Measurements from ENCODE around the gene ITIH6.
"Not testable (repeated sequence)": the region's sequence is repeated elsewhere in the genome, so short reads cannot be mapped to it uniquely, and the experiment has no call there.

Gene ITIH6, protein sequence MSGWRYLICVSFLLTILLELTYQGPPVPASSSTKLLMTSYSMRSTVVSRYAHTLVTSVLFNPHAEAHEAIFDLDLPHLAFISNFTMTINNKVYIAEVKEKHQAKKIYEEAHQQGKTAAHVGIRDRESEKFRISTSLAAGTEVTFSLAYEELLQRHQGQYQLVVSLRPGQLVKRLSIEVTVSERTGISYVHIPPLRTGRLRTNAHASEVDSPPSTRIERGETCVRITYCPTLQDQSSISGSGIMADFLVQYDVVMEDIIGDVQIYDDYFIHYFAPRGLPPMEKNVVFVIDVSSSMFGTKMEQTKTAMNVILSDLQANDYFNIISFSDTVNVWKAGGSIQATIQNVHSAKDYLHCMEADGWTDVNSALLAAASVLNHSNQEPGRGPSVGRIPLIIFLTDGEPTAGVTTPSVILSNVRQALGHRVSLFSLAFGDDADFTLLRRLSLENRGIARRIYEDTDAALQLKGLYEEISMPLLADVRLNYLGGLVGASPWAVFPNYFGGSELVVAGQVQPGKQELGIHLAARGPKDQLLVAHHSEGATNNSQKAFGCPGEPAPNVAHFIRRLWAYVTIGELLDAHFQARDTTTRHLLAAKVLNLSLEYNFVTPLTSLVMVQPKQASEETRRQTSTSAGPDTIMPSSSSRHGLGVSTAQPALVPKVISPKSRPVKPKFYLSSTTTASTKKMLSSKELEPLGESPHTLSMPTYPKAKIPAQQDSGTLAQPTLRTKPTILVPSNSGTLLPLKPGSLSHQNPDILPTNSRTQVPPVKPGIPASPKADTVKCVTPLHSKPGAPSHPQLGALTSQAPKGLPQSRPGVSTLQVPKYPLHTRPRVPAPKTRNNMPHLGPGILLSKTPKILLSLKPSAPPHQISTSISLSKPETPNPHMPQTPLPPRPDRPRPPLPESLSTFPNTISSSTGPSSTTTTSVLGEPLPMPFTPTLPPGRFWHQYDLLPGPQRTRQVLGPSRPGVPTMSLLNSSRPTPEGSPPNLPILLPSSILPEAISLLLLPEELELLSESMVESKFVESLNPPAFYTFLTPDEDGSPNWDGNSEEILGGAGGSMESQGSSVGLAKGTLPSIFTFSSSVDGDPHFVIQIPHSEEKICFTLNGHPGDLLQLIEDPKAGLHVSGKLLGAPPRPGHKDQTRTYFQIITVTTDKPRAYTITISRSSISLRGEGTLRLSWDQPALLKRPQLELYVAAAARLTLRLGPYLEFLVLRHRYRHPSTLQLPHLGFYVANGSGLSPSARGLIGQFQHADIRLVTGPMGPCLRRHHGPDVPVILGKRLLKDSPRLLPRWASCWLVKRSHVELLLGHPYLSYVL

DNA sequence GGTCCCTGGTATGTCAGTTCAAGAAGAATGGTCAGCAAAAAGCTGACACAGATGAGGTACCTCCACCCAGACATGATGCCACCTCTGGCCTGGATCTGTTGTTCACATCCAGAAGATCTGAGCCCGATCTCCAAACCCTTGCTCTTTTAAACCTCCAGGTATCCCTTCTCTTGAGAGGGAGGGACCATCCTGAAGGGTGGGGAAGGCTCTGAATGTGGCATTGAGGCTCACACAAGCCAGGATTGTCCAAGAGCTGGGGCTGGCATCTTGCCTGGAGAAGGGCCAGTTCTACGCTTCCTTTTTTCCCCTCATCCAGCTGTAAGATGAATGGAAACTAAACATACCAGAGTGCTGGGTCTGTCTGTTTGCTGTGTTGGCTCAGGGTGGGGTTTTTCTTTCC, at the start of gene ITIH6:
Gene ITIH6, minus strand, starts transcription at position 119 of the 400 bp plus-strand sequence. Its CDS starts 45 bp downstream, at position 74.
- no peak for DNase-seq

DNA sequence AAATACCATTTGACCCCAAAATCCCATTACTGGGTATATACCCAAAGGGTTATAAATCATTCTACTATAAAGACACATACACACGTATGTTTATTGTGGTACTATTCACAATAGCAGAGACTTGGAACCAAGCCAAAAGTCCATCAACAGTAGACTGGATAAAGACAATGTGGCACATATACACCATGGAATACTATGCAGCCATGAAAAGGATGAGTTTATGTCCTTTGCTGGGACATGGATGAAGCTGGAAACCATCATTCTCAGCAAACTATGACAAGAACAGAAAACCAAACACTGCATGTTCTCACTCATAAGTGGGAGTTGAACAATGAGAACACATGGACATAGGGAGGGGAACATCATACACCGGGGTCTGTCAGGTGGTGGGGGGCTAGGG, 49.6 kb upstream of the ITIH6 start:
- not testable (repeated sequence) for DNase-seq

DNA sequence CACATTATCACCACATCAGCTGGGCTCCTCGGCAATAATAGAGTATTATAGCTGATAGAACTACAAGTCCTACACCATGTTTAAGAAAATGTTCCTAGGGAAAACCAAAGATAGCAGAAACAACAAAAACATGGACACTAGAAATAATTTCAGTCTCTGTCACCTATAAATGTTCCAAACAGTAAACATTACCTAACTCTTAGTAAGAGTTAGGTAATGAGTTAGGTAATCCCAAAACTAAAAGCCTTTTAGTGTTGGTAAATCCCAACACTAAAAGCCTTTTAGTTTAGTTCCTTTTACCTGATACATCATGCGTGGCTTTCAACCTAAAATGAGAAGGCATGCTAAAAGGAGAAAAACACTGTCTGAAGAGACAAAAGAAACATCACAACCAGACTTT, 45.0 kb upstream of the ITIH6 start:
- DNase-seq = no peak

DNA sequence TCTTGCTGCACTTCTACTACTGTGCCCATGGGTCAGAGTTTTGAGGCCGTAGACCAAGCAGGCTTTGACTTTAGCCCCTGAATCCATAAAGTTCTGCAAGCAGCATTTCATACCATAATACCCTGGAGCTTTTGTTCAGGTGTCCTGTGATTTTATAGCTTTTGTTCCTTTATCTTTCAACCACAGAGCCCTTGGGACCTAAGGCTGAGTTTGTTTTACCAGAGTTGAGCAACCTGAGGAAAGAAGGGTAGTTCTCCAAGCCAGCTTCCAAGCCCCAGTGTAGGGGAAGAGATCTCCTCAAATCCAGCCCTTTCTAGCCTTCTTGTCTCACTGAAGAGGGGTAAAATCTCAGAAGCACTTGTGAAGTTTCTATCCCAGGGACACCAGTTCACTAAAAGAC, 44.6 kb upstream of the ITIH6 start:
- DNase-seq = no peak

DNA sequence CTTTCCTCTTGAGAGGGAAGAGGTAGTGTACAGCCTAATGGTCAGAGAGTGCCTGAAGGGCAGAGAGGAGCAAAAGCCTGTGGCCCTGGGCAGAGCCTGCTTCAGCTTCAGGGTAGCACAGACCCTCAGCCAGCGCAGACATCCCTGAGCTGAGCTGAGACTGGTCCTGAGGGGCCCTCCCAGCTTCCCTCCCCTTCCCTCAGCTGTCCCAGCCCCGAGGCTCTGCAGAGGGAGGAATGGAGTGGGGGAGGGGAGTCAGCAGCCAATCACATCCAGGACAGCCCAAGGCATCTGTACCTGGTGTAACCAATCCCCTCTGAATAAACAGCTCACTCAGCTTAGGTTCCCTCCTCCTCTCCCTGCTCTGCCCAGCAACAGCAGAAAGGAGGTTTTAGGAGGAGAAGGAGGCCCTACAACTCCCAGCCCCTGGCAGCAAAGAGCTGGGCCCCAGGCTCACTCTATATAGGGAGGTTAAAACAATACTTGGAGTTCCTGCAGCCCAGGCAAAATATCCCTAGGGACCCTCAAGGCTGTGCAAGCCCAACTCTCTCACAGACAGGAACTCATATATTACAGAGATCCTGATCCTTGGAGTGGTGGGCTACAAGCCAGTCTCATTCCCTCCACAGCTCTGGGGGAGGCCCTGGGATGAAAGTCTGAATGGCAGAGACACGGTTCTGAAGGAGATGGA, 43.3 kb upstream of the ITIH6 start:
- not testable (repeated sequence) for DNase-seq

DNA sequence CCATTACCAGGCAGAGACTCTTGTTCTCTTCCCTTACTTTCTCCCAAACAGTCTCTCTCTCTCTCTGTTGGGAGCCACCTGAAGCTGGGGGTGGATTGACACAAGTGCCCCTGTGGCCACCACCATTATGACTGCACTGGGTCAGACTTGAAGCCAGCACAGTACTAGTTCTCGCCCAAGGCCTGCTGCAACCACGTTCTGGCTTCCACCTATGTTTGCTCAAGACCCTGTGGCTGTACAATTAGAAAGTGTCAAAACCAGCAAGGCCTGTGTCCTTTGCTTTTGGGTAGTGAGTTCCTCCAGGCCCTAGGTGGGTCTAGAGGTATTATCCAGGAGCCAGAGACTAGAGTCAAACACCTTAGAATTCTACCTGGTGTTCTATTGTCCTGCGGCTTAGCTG, 40.5 kb upstream of the ITIH6 start:
- no peak for DNase-seq

DNA sequence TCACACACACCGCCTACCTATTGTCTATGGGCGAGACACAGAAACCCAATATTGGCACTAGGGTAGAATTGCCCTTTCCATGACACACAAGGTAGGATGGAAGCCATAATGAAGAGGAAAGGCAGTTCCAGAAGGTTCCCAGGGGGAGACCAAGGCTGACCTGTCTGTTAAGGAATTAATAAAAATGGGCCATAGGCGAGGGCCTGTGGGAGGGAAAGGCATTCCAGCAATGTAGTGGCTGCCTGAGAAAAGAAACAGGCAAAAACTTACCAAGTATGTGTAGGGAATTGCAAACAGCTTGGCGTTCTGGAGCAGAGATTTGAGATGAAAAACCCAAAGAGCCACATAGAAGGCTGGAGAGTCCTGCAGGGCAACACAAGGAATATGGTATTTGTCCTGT, 28.5 kb upstream of the ITIH6 start:
- DNase-seq = no peak

DNA sequence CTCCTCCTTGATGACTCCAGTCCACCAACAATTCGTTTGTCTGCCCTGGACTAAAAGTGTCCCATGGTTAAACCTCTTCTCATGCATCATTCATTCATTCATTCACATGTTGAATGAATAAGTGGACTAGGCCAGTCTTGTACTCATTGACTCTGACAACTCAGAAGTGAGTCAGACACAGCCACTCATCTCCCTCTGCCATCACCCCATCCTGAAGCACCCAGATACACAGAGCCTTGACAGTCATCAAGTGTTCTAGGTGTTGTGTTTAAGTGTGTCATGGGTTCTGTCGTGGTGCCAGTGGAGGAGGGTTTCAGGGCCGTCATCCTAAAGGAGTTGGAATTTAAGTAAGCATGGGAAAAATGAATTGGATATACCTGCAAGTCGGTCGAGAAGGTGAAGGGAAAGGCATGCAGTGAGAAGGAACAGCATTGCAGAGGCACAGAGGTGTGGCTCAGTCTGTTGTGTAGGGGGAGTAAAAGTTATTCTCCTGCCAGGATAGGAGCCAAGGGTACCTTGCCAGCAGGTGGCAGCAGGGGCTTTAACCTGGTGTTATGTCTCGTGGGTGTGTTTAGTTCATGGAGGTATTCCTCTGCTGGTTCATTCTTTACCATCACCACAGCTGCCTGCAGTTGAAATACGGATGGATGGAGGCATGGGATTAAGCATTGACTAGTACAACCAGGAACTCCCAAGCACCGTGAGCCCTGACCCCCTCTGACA, 27.8 kb upstream of the ITIH6 start:
- DNase-seq = peak; percentile 20

DNA sequence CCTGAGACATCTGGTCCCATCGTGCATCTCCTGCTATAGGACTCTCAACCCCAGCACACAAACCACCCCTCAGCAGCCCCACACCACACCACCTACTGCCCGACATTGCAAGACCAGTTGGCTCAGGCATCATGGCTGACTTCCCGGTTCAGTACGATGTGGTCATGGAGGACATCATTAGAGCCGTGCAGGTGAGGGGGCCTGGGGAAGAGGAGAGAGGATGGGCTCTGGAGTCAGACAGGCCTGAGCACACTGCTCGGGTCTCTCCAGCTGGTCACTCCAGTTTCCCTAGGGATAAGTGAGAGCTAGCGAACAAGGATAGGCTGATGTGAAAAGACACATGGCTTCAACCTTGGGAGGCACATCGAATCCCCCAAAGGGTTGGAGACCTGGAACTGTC, 26.7 kb upstream of the ITIH6 start:
- DNase-seq = no peak

DNA sequence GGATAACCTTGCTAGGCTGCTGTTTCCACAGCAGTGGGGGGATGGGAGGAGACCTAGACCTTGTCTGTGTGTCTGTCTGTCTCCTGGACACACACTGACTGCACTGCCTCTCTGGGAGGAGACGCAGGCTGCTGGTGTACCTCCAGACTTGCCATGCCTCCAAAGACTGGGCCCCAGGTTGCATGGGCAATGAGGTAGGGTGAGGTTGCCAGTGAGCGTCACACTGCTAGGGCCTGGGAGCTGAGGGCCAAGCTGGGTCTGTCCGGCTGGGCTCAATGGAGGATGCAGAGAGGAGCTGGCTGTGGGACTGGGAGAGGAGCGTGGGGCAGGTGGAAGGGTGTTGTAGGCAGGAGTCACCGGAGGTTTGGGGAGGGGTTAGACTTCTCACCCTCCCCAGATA, 26.1 kb upstream of the ITIH6 start:
- DNase-seq = no peak

DNA sequence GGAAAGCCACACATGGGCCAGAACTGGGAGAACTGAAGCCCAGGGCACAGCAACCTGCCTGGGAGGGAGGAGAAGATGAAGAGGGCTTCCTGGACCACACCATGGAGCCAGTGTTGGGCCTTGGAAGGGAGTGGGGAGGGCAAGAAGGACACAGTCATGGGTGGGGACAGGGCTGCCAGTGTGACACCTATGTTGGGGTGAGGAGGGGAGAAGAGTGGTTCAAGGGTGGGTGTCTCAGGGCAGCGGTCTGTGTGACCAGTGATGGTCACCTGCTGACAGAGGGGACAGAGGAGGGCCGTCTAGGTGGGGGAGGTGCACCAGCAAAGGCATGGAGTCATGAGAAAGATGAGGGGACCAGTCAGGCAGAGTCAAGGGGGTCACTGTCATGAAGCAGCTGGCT, 23.3 kb upstream of the ITIH6 start:
- no peak for DNase-seq

DNA sequence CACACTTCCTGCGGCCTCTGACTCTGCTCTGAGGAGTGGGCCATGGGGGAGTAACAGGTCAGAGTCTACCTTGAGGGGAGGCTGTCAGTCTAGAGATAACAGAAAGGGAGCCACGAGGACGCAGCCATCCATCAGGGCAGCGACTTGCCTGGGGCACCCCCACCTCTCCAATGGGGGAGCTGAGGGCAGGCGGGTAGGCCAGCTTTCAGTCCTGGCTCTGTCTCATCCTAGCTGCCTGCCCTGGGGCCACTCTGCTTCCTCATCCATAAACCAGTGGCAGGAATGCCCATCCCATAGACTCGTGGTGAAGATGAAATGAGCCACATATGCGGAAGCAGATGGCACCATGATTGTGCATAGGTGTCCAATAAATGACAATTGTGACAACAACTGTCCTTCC, 22.7 kb upstream of the ITIH6 start:
- no peak for DNase-seq

DNA sequence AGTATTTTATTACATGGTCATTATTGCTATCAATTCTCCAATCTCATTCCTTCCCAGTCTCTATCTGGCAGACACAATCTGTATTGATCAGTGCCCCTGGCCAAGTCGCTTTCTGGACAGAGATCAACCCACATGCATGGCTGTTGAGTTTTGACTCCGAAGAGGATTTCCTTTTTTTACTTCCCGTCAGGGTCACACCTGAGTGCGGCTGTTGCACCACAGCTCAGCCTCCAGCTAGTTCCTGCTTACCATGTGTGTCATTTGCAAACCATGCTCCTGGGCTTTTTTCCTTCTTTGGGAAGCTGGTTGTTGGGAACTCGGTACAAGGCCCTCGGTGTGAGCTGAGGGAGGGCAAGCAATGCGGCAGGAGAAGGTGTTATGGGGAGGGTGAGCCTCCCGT, 21.1 kb upstream of the ITIH6 start:
- DNase-seq = no peak

DNA sequence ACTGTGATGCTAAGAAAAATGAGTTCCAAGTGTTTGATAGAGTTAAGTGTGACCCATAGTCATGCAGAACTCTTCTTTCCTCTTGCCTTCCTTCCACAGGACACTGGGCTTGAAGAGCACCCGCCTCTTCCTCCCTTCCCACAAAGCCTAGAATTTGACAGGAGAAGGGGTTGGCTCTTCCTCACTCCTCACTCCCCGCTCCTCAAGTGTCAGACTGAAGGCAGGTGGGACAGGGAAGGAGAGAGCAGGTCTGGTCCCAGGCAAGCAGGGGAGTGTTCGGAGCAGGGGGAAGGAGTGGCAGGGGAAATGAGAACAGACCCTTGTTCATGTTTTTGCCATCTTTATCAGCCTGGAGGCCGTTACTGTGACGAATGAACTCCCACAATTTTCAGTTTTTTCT, 20.2 kb upstream of the ITIH6 start:
- DNase-seq = no peak

DNA sequence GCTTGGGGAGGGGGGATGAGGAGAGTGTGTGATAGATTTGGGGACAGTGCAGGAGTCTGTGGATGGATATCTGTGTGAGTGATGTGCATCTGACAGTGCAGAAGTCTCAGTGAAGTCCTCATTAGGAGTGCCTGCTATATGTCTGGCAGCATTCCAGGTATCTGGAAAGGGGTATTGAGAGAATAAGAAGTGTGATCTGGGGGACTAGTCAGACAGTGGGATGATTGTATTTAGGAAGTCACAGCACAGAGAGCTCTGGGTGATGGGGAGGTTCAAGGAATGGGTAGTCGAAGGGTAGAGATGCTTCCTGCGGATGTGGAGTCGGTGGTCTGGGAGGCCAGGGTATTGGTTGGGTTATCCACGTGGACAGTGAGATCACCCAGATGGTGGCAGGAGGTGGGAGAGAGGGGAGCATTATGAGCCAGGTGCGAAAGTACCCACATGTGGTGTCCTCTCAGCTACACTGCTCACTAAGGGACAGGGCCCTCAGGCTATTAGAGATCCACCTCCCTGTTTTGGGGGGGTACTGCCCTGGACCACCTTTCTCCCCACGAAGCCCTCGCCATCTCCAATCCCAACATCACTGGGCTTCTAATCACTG, 19.3 kb upstream of the ITIH6 start:
- peak; percentile 8 for DNase-seq

DNA sequence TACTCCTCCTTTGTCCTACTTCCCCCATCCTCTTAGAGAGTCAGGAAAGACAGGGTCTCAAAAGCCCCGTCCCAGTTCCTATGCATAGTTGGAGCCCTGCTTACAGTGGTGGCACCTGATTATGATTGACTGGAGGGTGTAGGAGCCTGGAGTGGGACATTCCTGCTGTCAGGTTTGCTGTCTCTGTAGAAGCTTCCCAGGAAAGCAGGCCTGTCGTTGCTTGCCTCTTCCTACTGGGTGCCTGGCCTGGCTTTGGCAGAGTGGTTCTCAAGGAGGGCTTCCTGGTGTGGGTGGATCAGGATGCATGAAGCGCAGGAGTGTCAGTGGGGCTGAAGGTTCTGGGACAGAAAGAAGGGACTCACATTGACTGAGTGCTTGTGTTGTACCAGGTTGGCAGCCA, 14.3 kb upstream of the ITIH6 start:
- no peak for DNase-seq

DNA sequence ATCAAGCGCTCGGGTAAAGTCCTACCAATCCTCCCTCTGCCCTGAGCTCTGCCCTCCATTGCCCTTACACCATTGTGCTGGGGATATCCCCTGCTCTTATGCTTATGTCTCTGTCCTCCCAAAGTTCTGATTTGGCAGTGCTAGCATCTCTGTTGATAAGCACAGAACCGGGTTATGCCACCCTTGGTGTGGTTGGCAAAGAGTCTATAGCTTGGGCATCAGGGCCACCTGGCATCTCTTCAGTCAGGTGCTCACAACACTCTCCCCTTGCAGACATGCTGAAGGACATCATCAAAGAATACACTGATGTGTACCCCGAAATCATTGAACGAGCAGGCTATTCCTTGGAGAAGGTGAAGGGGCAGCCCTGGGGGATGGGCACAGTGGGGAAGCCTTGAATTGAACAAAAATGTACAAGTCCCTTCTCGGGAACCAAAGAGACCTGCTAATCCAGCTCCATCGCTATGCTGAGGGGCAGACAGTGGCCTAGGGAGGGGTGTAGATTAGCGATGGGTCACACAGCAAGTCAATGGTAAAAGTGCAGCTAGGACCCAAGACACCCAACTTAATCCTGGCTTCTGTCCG, 13.3 kb upstream of the ITIH6 start:
- no peak for DNase-seq

DNA sequence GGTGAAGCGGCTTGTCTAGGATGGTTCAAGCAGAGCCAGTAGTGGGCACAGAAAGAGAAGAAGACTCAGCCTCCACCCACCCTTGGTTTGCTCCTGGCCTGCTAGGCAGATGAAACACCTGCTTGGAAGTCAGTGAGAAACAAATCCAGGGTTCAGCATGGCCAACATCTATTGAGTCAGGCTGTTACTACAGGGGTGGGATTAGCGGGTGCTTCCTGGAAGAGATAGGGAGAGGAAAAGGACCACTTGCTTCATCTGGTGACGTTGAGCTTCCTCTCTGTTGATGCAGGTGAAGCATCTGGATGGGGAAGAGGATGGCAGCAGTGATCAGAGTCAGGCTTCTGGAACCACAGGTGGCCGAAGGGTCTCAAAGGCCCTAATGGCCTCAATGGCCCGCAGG, 12.5 kb upstream of the ITIH6 start:
- no peak for DNase-seq

DNA sequence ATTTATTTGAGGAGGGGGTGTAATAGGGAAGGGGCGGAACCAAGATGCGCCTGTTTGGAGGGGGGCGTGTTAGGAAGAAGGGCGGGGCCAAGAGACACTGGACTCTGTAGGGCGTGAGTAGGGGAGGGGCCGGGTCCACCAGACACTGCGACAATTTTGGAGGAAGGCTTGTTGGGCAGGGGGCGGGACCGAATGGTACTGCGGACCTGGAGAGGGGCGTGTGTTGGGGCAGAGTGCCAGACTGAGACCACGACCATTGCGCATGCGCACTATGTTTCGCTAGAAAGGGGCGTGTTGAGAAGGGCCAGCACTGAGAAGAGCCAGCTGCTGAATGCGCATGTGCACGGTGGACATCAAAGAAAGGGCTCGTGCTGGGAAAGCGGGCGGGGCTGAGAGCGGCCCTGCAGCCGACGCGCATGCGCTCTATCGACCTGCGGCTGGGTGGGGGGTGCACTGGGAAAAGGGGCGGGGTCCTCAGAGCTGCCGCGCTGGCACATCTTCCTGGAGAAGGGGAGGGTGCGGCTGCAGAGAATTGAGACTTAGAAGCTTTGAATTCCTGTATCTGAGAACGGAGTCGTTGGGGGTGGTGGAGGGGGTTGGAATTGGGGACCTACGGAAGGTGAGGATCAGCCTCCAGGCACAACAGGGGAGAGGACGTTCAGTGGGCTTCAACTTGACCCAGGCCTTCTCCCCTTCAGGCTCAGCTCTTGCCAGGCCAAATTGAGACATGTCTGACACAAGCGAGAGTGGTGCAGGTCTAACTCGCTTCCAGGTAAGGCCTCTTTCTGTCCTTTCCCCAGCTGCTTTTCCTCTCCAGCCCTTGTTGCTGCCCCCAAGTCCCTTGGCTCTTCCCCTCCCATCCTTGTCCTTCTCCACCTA, 10.8 kb upstream of the ITIH6 start:
- peak; percentile 95 for DNase-seq

DNA sequence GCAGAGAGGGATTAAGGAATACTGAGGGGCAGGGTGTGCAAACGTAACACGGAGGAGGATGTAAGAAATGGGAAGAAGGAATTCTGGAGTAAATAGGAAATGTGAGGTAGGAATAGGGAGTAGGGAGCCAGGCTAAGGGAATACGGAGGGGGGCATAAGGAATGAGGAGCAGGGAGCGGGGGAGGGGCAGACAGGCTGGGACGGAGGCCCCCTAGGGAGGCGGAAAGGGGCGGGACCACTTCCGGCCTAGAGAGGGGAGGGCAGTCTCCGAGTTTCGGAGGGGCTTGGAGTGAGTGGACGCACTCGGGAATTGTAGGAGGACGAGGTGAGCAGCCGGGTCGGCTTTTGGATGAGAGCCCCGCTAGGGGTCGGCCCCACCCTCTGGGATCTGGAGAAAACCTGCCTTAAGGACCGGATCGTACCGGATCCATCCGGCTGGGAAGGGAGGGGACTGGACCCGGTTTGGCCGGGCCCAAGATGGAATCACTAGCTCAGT, 10.1 kb upstream of the ITIH6 start:
- peak; percentile 72 for DNase-seq

Data from fibroblast of skin of right biceps (primary cell).